Activated B cell treated with CpG ODN at 0.5 μM for 24 hours (primary cell): ENCODE data around the gene RUFY2. TPM values are rescaled to one million over a fixed set of nuclear protein-coding genes. Genes with fewer than 3 reads are reported as not detected.

ENCODE experiments used
- ATAC-seq: fragments of 200-7000 bp; cut with Tn5 transposase; one replicate; pipeline ENCODE4 v1.10.0; 2021; ENCODE audit warnings: low read depth, mild to moderate bottlenecking, moderate library complexity
- CTCF ChIA-PET: fragments of 350-600 bp; sonication (Branson Sonifier 250); formaldehyde crosslinking; loops from one replicate; lab custom pipeline; 2021; ENCODE audit warnings: antibody characterized with exemption; lab: Charles Lee
- POLR2A ChIA-PET: fragments of 350-600 bp; sonication (Branson Sonifier 250); formaldehyde crosslinking; loops from one replicate; lab custom pipeline; 2021; ENCODE audit warnings: antibody characterized with exemption; lab: Charles Lee
- DNase-seq: peaks from one replicate; pipeline ENCODE4 v3.0.0; 2022
- H3K27ac Mint-ChIP-seq: one replicate; pipeline ENCODE4 v1.8.0; 2020; ENCODE audit warnings: mixed read lengths
- H3K27me3 Mint-ChIP-seq: one replicate; pipeline ENCODE4 v1.8.0; 2021; ENCODE audit warnings: mixed read lengths
- H3K36me3 Mint-ChIP-seq: one replicate; pipeline ENCODE4 v1.8.0; 2021; ENCODE audit warnings: low read depth, mixed read lengths
- H3K4me1 Mint-ChIP-seq: one replicate; pipeline ENCODE4 v1.8.0; 2021; ENCODE audit warnings: mixed read lengths
- H3K4me3 Mint-ChIP-seq: one replicate; pipeline ENCODE4 v1.8.0; 2020; ENCODE audit warnings: mild to moderate bottlenecking, mixed read lengths
- H3K9me3 Mint-ChIP-seq: one replicate; pipeline ENCODE4 v1.8.0; 2020; ENCODE audit warnings: mixed read lengths
- intact Hi-C: fragments of 100-400 bp; cut with micrococcal nuclease; formaldehyde crosslinking; loops from one replicate; pipeline ENCODE4 v1.15.1; 2024
- total RNA-seq: library from RNA; stranded (reverse); gene quantifications from 2 replicates; pipeline ENCODE4 v1.2.3, GENCODE V29; 2022
- TF ChIP-seq, protein P1 (sequence below): fragments of 200-600 bp; IDR thresholded peaks from one replicate; pipeline ENCODE4 v1.8.0; 2022; ENCODE audit warnings: antibody characterized with exemption, mild to moderate bottlenecking

Gene RUFY2
- total RNA-seq, 1 donor from 2014 or later = 28.5 TPM

DNA sequence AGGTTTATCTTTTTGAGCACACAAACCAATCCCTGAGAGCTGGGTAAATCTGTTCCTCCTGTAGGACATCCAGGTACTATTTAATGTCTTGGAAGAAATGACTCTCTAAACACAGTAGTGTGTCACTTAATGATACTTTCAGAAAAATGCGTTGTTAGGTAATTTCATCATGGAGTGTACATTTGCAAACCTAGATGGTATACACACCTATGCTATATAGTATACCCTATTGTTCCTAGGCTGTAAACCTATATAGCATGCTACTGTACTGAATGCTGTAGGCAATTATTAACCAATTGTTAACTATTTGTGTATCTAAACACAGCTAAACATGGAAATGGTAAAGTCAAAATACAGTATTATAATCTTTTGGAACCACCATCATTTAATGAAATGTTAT lies 10.1 kb downstream of the RUFY2 start:
- POLR2A ChIA-PET = interaction anchor here (1.7 kb wide), 1 partner anchor 10 kb away, joined by 5 read pairs; the partner anchor contains the start of gene RUFY2

GRCh38 chr10:68385740-68386139 lies 21.3 kb downstream of the RUFY2 start:
- H3K4me1 Mint-ChIP-seq = no peaks in the 10 kb centered on the region
- H3K36me3 Mint-ChIP-seq = peaks cover 60% of the 10 kb centered on the region
- H3K27me3 Mint-ChIP-seq = no peaks in the 10 kb centered on the region
- ATAC-seq (no peak), DNase-seq (no peak)
- no peak overlapping the region for H3K27ac Mint-ChIP-seq
- ChIA-PET CTCF (no interaction called here), POLR2A (no interaction called here)
- no peaks in the 10 kb centered on the region for H3K9me3 Mint-ChIP-seq
- intact Hi-C loops = no loop called here
- TF ChIP-seq, protein P1, sequence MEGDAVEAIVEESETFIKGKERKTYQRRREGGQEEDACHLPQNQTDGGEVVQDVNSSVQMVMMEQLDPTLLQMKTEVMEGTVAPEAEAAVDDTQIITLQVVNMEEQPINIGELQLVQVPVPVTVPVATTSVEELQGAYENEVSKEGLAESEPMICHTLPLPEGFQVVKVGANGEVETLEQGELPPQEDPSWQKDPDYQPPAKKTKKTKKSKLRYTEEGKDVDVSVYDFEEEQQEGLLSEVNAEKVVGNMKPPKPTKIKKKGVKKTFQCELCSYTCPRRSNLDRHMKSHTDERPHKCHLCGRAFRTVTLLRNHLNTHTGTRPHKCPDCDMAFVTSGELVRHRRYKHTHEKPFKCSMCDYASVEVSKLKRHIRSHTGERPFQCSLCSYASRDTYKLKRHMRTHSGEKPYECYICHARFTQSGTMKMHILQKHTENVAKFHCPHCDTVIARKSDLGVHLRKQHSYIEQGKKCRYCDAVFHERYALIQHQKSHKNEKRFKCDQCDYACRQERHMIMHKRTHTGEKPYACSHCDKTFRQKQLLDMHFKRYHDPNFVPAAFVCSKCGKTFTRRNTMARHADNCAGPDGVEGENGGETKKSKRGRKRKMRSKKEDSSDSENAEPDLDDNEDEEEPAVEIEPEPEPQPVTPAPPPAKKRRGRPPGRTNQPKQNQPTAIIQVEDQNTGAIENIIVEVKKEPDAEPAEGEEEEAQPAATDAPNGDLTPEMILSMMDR = no peak
- H3K4me3 Mint-ChIP-seq = no peak overlapping the region

More for the DNA sequence above, 10.1 kb downstream of the RUFY2 start:
- Mint-ChIP-seq H3K36me3 (peaks cover 52% of the 10 kb centered on the region), H3K27me3 (no peaks in the 10 kb centered on the region), H3K9me3 (no peaks in the 10 kb centered on the region), H3K4me1 (no peaks in the 10 kb centered on the region), H3K4me3 (no peak overlapping the region), H3K27ac (no peak overlapping the region)
- no peak for DNase-seq
- no peak for ATAC-seq
- intact Hi-C loops = no loop called here
- CTCF ChIA-PET = no interaction called here
- TF ChIP-seq, protein P1 = no peak

- no peak overlapping the region for H3K4me3 Mint-ChIP-seq
- POLR2A ChIA-PET = no interaction called here
- CTCF ChIA-PET = no interaction called here
- peaks cover 9% of the 10 kb centered on the region for H3K9me3 Mint-ChIP-seq
- intact Hi-C loops = no loop called here
- ATAC-seq (no peak), DNase-seq (no peak)
- H3K27ac Mint-ChIP-seq = no peak overlapping the region
- no peaks in the 10 kb centered on the region for H3K27me3 Mint-ChIP-seq
- H3K4me1 Mint-ChIP-seq = no peaks in the 10 kb centered on the region
- TF ChIP-seq, protein P1 = no peak
- H3K36me3 Mint-ChIP-seq = peaks cover 58% of the 10 kb centered on the region
These were observed 35.5 kb downstream of the RUFY2 start for GRCh38 chr10:68371604-68372003.

DNA sequence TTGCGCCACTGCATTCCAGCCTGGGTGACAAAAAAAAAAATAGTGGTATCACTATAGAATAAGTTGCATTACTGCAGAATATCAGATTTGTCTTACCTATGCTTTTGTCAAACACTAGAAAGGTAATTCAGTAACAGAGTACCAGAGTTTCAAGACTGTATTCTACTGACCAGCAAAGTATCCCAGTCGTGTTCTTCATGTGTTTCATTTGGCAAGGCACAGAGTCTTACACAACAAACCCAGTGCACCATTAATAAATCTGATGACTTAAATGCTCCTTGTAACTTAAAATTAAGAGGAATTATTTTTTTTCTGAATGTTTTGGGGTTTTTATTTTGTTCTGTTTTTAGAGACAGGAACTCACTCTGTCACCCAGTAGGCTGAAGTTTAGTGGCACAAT lies 40.0 kb downstream of the RUFY2 start:
- TF ChIP-seq, protein P1 = no peak
- ChIA-PET POLR2A (no interaction called here), CTCF (no interaction called here)
- no peak for DNase-seq
- Mint-ChIP-seq H3K9me3 (peaks cover 5% of the 10 kb centered on the region), H3K36me3 (peaks cover 42% of the 10 kb centered on the region), H3K4me3 (no peak overlapping the region), H3K27ac (no peak overlapping the region), H3K27me3 (no peaks in the 10 kb centered on the region), H3K4me1 (peaks cover 5% of the 10 kb centered on the region)
- intact Hi-C loops = no loop called here
- no peak for ATAC-seq

DNA sequence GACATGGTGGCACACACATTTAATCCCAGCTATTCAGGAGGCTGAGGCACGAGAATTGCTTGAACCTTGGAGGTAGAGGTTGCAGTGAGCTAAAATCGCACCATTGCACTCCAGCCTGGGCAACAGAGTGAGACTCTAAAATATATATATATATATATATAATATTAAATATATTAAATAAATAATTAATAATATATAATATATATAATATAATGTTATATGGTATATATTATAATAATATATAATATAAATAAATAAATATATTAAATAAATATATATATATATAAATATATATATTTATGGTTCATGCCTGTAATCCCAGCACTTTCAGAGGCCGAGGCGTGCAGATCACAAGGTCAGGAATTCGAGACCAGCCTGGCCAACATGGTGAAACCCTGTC lies 40.5 kb downstream of the RUFY2 start:
- ATAC-seq (no peak), DNase-seq (no peak)
- H3K27ac Mint-ChIP-seq = no peak overlapping the region
- H3K4me3 Mint-ChIP-seq = no peak overlapping the region
- H3K36me3 Mint-ChIP-seq = peaks cover 42% of the 10 kb centered on the region
- H3K9me3 Mint-ChIP-seq = peaks cover 5% of the 10 kb centered on the region
- intact Hi-C loops = no loop called here
- H3K27me3 Mint-ChIP-seq = no peaks in the 10 kb centered on the region
- TF ChIP-seq, protein P1 = no peak
- H3K4me1 Mint-ChIP-seq = peaks cover 5% of the 10 kb centered on the region
- ChIA-PET CTCF (no interaction called here), POLR2A (no interaction called here)
